Measurements from ENCODE around the gene ELOVL6. TPM values are rescaled to one million over a fixed set of nuclear protein-coding genes. Genes with fewer than 3 reads are reported as not detected.

Gene ELOVL6
- total and polyA plus RNA-seq, 8 donors: 3.2 to 27.9 (median 4.4) TPM

GRCh38 chr4:110139815-110140214 lies 58.6 kb downstream of the ELOVL6 start:
- H3K4me1 ChIP-seq: no peaks in the 10 kb centered on the region
- H3K4me3 ChIP-seq: no peak overlapping the region
- no peak overlapping the region for H3K27ac ChIP-seq
- no peak for DNase-seq
- no peak for TF ChIP-seq POLR2AphosphoS5 (IDR thresholded peaks at IDR 0.05)
- no peak for TF ChIP-seq CTCF (IDR thresholded peaks at IDR 0.05)
- TF ChIP-seq EP300 (IDR thresholded peaks at IDR 0.05): no peak
- TF ChIP-seq POLR2A (IDR thresholded peaks at IDR 0.05): no peak
- whole genome bisulfite sequencing, 5 donors: 64 to 80% (median 74%) methylated on average over 3 of the region's 3 CpGs
- H3K36me3 ChIP-seq: no peaks in the 10 kb centered on the region
- intact Hi-C loops (cut with DNase I; ENCODE audit: low total_unique reads): no loop called here
- no peaks in the 10 kb centered on the region for H3K27me3 ChIP-seq
- H3K9me3 ChIP-seq: no peaks in the 10 kb centered on the region

- no peak overlapping the region for H3K27ac ChIP-seq
- no peaks in the 10 kb centered on the region for H3K36me3 ChIP-seq
- intact Hi-C loops (cut with DNase I; ENCODE audit: low total_unique reads): no loop called here
- H3K4me1 ChIP-seq: no peaks in the 10 kb centered on the region
- no peak overlapping the region for H3K4me3 ChIP-seq
- TF ChIP-seq POLR2A (IDR thresholded peaks at IDR 0.05): no peak
- 17 to 33% (median 28%) methylated on average over 3 of the region's 3 CpGs for WGBS, 5 donors
- no peaks in the 10 kb centered on the region for H3K27me3 ChIP-seq
- no peaks in the 10 kb centered on the region for H3K9me3 ChIP-seq
- DNase-seq: no peak
Measured at GRCh38 chr4:110139111-110139510, 59.3 kb downstream of the ELOVL6 start.

- Histone ChIP-seq H3K4me1 (peaks cover 0 to 4% (median 0%) of the 10 kb centered on the region in 4 donors), H3K36me3 (no peaks in the 10 kb centered on the region), H3K27ac (no peak overlapping the region), H3K9me3 (no peaks in the 10 kb centered on the region), H3K27me3 (no peaks in the 10 kb centered on the region), H3K4me3 (no peak overlapping the region)
- intact Hi-C loops (cut with DNase I; ENCODE audit: low total_unique reads): no loop called here
- TF ChIP-seq POLR2A (IDR thresholded peaks at IDR 0.05) (no peak), EP300 (IDR thresholded peaks at IDR 0.05) (no peak), POLR2AphosphoS5 (IDR thresholded peaks at IDR 0.05) (no peak), CTCF (IDR thresholded peaks at IDR 0.05) (no peak)
- DNase-seq: no peak
- 52 to 82% (median 59%) methylated on average over 1 of the region's 1 CpG for WGBS, 5 donors
Measured at GRCh38 chr4:110138551-110138950, 59.9 kb downstream of the ELOVL6 start.

GRCh38 chr4:110137829-110138228 lies 60.6 kb downstream of the ELOVL6 start:
- TF ChIP-seq POLR2A (IDR thresholded peaks at IDR 0.05): no peak
- TF ChIP-seq CTCF (IDR thresholded peaks at IDR 0.05): no peak
- TF ChIP-seq EP300 (IDR thresholded peaks at IDR 0.05): no peak
- no peak for TF ChIP-seq POLR2AphosphoS5 (IDR thresholded peaks at IDR 0.05)
- no peaks in the 10 kb centered on the region for H3K27me3 ChIP-seq
- intact Hi-C loops (cut with DNase I; ENCODE audit: low total_unique reads): no loop called here

GRCh38 chr4:110135523-110135922 lies 62.9 kb downstream of the ELOVL6 start:
- Histone ChIP-seq H3K9me3 (no peaks in the 10 kb centered on the region), H3K4me3 (no peak overlapping the region), H3K27me3 (no peaks in the 10 kb centered on the region), H3K27ac (no peak overlapping the region), H3K4me1 (peaks cover 0 to 11% (median 0%) of the 10 kb centered on the region in 4 donors), H3K36me3 (no peaks in the 10 kb centered on the region)
- TF ChIP-seq POLR2AphosphoS5 (IDR thresholded peaks at IDR 0.05): no peak
- TF ChIP-seq POLR2A (IDR thresholded peaks at IDR 0.05): no peak
- TF ChIP-seq EP300 (IDR thresholded peaks at IDR 0.05): no peak
- no peak for TF ChIP-seq CTCF (IDR thresholded peaks at IDR 0.05)
- WGBS, 5 donors: 63 to 84% (median 72%) methylated on average over 1 of the region's 1 CpG
- no peak for DNase-seq
- intact Hi-C loops (cut with DNase I; ENCODE audit: low total_unique reads): no loop called here

More at GRCh38 chr4:110137829-110138228, 60.6 kb downstream of the ELOVL6 start:
- no peaks in the 10 kb centered on the region for H3K36me3 ChIP-seq
- WGBS, 5 donors: 51 to 70% (median 60%) methylated on average over 1 of the region's 1 CpG
- no peak overlapping the region for H3K4me3 ChIP-seq
- peaks cover 0 to 11% (median 0%) of the 10 kb centered on the region in 4 donors for H3K4me1 ChIP-seq
- DNase-seq: no peak
- H3K9me3 ChIP-seq: no peaks in the 10 kb centered on the region
- no peak overlapping the region for H3K27ac ChIP-seq

Measured in stomach (tissue), 9 donors.